ENCODE measurements around the gene SIK3.

SIK3 gene

DNA sequence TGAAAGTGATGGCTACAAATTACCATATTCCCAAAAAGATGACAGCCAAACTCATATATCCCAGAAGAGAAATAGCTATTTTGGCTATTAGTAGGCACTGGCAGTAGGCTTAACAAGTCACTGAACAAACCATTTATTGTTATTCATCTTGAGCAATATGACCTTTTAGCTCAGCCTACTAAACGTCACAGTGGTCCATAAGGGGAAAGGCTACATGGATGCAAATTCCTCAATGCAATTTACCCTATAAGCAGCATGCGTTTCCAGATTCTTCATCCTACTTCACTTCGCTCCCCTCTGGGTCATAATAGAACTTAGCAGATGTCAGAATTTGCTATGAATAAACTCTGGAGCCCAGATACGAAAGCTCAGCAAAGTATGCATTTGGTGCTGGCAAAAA, 114.0 kb downstream of the SIK3 start:
- no peak overlapping the region for H3K4me3 ChIP-seq (ENCODE audit: control insufficient read depth, low read depth, low read length)
- DNase-seq (ENCODE audit: low read depth), result peak; percentile 84
- TF ChIP-seq, protein P1, sequence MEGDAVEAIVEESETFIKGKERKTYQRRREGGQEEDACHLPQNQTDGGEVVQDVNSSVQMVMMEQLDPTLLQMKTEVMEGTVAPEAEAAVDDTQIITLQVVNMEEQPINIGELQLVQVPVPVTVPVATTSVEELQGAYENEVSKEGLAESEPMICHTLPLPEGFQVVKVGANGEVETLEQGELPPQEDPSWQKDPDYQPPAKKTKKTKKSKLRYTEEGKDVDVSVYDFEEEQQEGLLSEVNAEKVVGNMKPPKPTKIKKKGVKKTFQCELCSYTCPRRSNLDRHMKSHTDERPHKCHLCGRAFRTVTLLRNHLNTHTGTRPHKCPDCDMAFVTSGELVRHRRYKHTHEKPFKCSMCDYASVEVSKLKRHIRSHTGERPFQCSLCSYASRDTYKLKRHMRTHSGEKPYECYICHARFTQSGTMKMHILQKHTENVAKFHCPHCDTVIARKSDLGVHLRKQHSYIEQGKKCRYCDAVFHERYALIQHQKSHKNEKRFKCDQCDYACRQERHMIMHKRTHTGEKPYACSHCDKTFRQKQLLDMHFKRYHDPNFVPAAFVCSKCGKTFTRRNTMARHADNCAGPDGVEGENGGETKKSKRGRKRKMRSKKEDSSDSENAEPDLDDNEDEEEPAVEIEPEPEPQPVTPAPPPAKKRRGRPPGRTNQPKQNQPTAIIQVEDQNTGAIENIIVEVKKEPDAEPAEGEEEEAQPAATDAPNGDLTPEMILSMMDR (conservative IDR thresholded peaks at IDR 0.05; ENCODE audit: control insufficient read depth, insufficient read depth, low read depth, low read length), result no peak

DNA sequence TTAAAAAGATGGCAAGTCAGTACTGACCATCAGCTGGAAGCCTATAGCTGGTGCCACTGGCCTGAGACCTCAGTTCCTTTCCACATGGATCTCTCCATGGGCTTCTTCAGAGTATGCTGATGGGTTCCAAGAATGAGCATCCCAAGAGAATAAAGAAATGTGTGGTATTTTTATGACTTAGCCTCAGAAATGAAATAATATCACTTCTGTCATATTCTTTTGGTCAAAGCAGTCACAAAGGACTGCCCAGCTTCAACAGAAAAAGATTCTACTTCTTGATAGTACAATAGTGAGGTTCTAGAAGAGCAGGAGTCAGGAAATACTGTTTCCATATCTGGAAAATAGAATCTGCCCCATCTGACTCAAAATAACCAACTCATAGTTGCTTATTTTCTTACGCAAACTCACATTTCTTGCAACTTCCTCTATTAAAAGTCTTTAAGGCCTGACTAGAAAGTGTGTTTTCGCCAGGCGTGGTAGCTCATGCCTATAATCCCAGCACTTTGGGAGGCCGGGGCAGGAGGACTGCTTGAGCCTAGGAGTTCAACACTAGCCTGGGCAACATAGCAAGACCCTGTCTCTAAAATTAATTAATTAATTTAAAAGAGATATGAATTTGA, 116.9 kb downstream of the SIK3 start:
- H3K4me3 ChIP-seq (ENCODE audit: control insufficient read depth, low read depth, low read length), result no peak overlapping the region
- DNase-seq (ENCODE audit: low read depth), result peak; percentile 14
- TF ChIP-seq, protein P1 (conservative IDR thresholded peaks at IDR 0.05; ENCODE audit: control insufficient read depth, insufficient read depth, low read depth, low read length), result no peak

DNA sequence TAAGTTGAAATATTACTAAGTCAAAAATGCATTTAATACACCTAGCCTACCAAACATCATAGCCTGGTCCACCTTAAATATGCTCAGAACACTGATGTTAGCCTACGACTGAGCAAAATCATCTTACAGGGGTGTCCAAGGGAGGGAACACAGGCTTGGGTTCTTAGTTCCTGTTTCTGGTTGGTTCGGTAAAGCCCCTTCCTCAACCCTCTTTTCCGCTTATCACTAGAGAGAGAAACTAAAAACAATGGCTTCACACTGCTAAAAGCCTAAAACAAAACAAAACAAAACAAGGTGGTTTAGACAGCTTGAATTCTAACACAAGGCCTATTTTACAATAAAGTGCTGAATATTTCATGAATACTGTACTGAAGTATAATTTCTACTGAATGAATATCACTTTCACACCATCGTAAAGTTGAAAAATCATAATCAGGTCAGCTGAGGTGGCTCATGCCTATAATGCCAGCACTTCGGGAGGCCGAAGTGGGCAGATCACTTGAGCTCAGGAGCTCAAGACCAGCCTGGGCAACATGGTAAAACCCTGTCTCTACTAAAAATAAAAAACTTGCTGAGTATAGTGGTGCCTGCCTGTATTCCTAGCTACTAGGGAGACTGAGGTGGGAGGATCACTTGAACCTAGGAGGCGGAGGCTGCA, 118.0 kb downstream of the SIK3 start:
- no peak for DNase-seq (ENCODE audit: low read depth)
- TF ChIP-seq, protein P1 (conservative IDR thresholded peaks at IDR 0.05; ENCODE audit: control insufficient read depth, insufficient read depth, low read depth, low read length), result no peak
- H3K4me3 ChIP-seq (ENCODE audit: control insufficient read depth, low read depth, low read length), result no peak overlapping the region

DNA sequence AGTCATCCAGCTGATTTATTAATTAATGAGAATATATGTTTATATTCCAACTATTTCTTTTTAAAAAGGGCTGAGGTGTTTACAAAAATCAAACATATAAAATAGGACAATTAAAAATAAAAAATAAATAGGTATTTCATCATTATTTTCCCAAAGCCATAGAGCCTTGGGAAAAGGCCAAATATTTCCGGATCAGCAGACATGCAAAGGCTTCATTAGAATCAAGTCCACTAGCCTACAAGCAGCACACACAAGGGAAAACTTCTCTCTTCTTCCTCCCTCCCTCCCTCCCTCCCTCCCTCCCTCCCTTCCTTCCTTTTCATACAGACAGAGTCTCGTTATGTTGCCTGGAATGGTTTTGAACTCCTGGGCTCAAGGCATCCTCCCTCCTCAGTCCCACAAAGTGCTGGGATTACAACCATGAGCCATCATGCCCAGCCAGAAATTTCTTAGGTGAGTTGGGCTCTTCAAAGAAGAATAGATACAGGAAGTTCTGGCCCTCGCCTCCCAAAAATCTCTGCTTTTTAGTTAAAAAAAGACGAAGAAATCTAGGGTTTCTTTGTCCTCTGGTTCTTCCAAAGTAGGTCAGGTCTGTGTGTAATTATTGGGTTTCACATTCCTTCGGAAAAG, 121.2 kb downstream of the SIK3 start:
- no peak overlapping the region for H3K4me3 ChIP-seq (ENCODE audit: control insufficient read depth, low read depth, low read length)
- peak; percentile 29 for DNase-seq (ENCODE audit: low read depth)
- TF ChIP-seq, protein P1 (conservative IDR thresholded peaks at IDR 0.05; ENCODE audit: control insufficient read depth, insufficient read depth, low read depth, low read length), result no peak

DNA sequence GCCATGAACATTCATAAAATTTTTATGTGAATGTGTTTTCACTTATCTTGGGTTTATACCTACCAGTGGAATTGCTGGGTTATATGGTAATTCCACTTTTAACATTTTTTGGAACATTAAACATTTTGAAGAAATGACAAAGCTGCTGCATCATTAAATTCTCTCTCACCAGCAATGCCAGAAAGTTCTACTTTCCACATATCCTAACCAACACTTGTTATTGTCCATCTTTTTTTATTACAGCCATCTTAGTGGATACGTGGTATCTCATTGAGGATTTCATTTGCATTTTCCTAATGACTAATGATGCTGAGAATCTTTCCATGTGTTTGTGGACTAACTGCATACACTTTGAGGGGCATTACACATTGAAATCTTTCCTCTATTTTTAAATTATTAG, 122.6 kb downstream of the SIK3 start:
- DNase-seq (ENCODE audit: low read depth), result no peak
- TF ChIP-seq, protein P1 (conservative IDR thresholded peaks at IDR 0.05; ENCODE audit: control insufficient read depth, insufficient read depth, low read depth, low read length), result no peak
- H3K4me3 ChIP-seq (ENCODE audit: control insufficient read depth, low read depth, low read length), result no peak overlapping the region

DNA sequence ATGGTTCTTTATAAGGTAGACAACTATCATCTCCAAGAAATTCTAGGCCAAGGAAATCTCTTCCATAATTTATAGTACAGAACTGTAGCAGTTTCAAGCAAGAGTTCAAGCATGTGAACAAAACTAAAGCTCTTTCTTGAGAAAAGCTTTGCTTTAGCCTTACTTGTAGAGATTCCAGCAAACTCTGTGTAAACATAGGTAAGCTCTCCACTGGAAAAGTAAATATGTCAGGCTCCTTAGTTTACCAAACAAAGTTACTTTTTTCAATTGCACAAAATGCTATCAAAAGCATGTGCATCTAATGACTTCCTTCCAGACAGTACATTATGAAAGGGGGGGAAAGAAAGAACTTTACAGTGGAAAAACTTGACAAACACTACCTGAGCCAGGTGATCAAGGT, 125.0 kb downstream of the SIK3 start:
- no peak for DNase-seq (ENCODE audit: low read depth)
- TF ChIP-seq, protein P1 (conservative IDR thresholded peaks at IDR 0.05; ENCODE audit: control insufficient read depth, insufficient read depth, low read depth, low read length), result no peak
- no peak overlapping the region for H3K4me3 ChIP-seq (ENCODE audit: control insufficient read depth, low read depth, low read length)
